Testis (tissue), 3 donors: ENCODE results near the gene PPID. TPM values are rescaled to one million over a fixed set of nuclear protein-coding genes. Genes with fewer than 3 reads are reported as not detected.
A peak's percentile ranks its signal among the peaks of the same experiment; 100 is the strongest.

Source experiments
- DNase-seq: peaks from one replicate; pipeline ENCODE4 v3.0.0-alpha.2; 2019
- H3K27ac ChIP-seq, 2 donors: fragments of 200-600 bp; sonication (generic); one replicate each; pipeline ENCODE4 v1.5.1; 2019
- H3K27me3 ChIP-seq: fragments of 200-600 bp; sonication (generic); one replicate; pipeline ENCODE4 v1.5.1; 2019
- H3K36me3 ChIP-seq: fragments of 200-600 bp; sonication (generic); one replicate; pipeline ENCODE4 v1.5.1; 2017; ENCODE audit warnings: low read depth; ENCODE audit errors: missing control alignments
- H3K4me1 ChIP-seq: fragments of 200-600 bp; sonication (generic); one replicate; pipeline ENCODE4 v1.5.1; 2019
- H3K4me3 ChIP-seq, 2 donors: fragments of 200-600 bp; sonication (generic); one replicate each; pipeline ENCODE4 v1.5.1; 2017 to 2019
- H3K9me3 ChIP-seq: fragments of 200-600 bp; sonication (generic); one replicate; pipeline ENCODE4 v1.5.1; 2017
- CTCF ChIP-seq, 3 experiments: fragments of 450-650 bp in 2 of 3; fragments of 200-600 bp in 1 of 3; sonication (generic) in 1 of 3; IDR thresholded peaks; one replicate each; pipeline ENCODE4 v1.5.1; 2016 to 2019; ENCODE audit warnings: antibody characterized with exemption in 3 of 3, mild to moderate bottlenecking in 2 of 3, moderate library complexity in 1 of 3
- POLR2A ChIP-seq: fragments of 450-650 bp; IDR thresholded peaks from one replicate; pipeline ENCODE4 v1.6.1; 2017; ENCODE audit warnings: antibody characterized with exemption, mild to moderate bottlenecking, moderate library complexity
- WGBS, 2 donors: methylation state at CpG; one replicate each; pipeline ENCODE4 v1.1.5; 2018; 5-methylcytosine and 5-hydroxymethylcytosine counted together
- intact Hi-C: fragments of 100-400 bp; cut with DNase I; formaldehyde crosslinking; loops from one replicate; pipeline ENCODE4 v1.15.1; 2023; ENCODE audit warnings: low total_unique reads
- polyA plus RNA-seq: library from polyadenylated mRNA; stranded (reverse); fragments of 350-450 nt; fragmentation: Illumina TruSeq; extraction: RNeasy Lipid Tissue Mini Kit (QIAGEN cat#74804); gene quantifications from one replicate; pipeline ENCODE4 v1.2.3, GENCODE V29; 2014; ENCODE audit warnings: low read depth, low replicate concordance; ENCODE audit not compliant: insufficient read depth
- total RNA-seq, 2 donors: library from RNA; depleted of rRNA; stranded (reverse); fragments of >200 nt; gene quantifications; one replicate each; pipeline ENCODE4 v1.2.3, GENCODE V29; 2016

PPID gene
- total and polyA plus RNA-seq, 3 donors from 2014 or later: 25.1 to 43.7 (median 27.5) TPM

GRCh38 chr4:158768555-158769174 lies 45.5 kb upstream of the PPID start, which contains the start of gene FNIP2:
Gene FNIP2 (plus strand): TSS chr4:158769026. CDS start chr4:158769213, 187 bp downstream.
- Histone ChIP-seq H3K9me3 (no peaks in the 10 kb centered on the region), H3K27me3 (no peaks in the 10 kb centered on the region), H3K4me1 (peaks cover 6% of the 10 kb centered on the region), H3K27ac (peak within 1 kb of the TSS; percentile 86), H3K36me3 (no peaks in the 10 kb centered on the region), H3K4me3 (peak within 1 kb of the TSS; percentile 76 to 91)
- DNase-seq: peak; percentile 84
- 1 to 2% methylated on average over 6 to 64 of the region's 88 CpGs for WGBS, 2 donors
- intact Hi-C loops: no loop called here
- TF ChIP-seq CTCF (IDR thresholded peaks at IDR 0.05): no peak
- TF ChIP-seq POLR2A: no peak

GRCh38 chr4:158767451-158767850 lies 44.3 kb upstream of the PPID start:
- no peak for DNase-seq
- WGBS, 2 donors: 32 to 39% methylated on average over 2 of the region's 2 CpGs
- Histone ChIP-seq H3K4me3 (no peak overlapping the region), H3K27me3 (no peaks in the 10 kb centered on the region), H3K4me1 (peaks cover 6% of the 10 kb centered on the region), H3K27ac (peak overlapping the region in 1 of 2 donors; percentile 85), H3K36me3 (no peaks in the 10 kb centered on the region), H3K9me3 (no peaks in the 10 kb centered on the region)
- TF ChIP-seq POLR2A (no peak), CTCF (IDR thresholded peaks at IDR 0.05) (no peak)
- intact Hi-C loops: no loop called here

- Histone ChIP-seq H3K36me3 (no peaks in the 10 kb centered on the region), H3K27ac (no peak overlapping the region), H3K27me3 (no peaks in the 10 kb centered on the region), H3K4me1 (peaks cover 6% of the 10 kb centered on the region), H3K9me3 (no peaks in the 10 kb centered on the region), H3K4me3 (no peak overlapping the region)
- DNase-seq: no peak
- intact Hi-C loops: no loop called here
- WGBS, 2 donors: 65 to 77% methylated on average over 6 of the region's 6 CpGs
- no peak for TF ChIP-seq CTCF (IDR thresholded peaks at IDR 0.05)
- TF ChIP-seq POLR2A: no peak
These were observed 43.3 kb upstream of the PPID start for GRCh38 chr4:158766434-158767044.

GRCh38 chr4:158763462-158763861 lies 40.3 kb upstream of the PPID start:
- Histone ChIP-seq H3K4me1 (no peaks in the 10 kb centered on the region), H3K9me3 (no peaks in the 10 kb centered on the region), H3K36me3 (no peaks in the 10 kb centered on the region), H3K4me3 (no peak overlapping the region), H3K27ac (no peak overlapping the region), H3K27me3 (no peaks in the 10 kb centered on the region)
- DNase-seq: no peak
- intact Hi-C loops: no loop called here
- 46 to 47% methylated on average over 2 of the region's 2 CpGs for WGBS, 2 donors
- TF ChIP-seq CTCF (IDR thresholded peaks at IDR 0.05): no peak
- no peak for TF ChIP-seq POLR2A

GRCh38 chr4:158762553-158762952 lies 39.4 kb upstream of the PPID start:
- Histone ChIP-seq H3K9me3 (no peaks in the 10 kb centered on the region), H3K27me3 (no peaks in the 10 kb centered on the region), H3K4me3 (no peak overlapping the region), H3K36me3 (no peaks in the 10 kb centered on the region), H3K27ac (no peak overlapping the region), H3K4me1 (no peaks in the 10 kb centered on the region)
- intact Hi-C loops: no loop called here
- 63 to 64% methylated on average over 4 of the region's 4 CpGs for WGBS, 2 donors
- TF ChIP-seq CTCF (IDR thresholded peaks at IDR 0.05) (no peak), POLR2A (no peak)
- no peak for DNase-seq
